ENCODE measurements around the gene STX16.

GRCh38 chr20:58633161-58634053 lies 17.7 kb upstream of the STX16 start:
- TF ChIP-seq CTCF (IDR thresholded peaks at IDR 0.05; ENCODE audit: insufficient read depth, low read length) (no peak), SPI1 (IDR thresholded peaks at IDR 0.05; ENCODE audit: borderline replicate concordance, low read depth) (no peak), POLR2AphosphoS5 (IDR thresholded peaks at IDR 0.05; ENCODE audit: low read depth) (no peak)

Data from HL-60 (cell line).